H1 (cell line): ENCODE measurements around the gene ZFP64. TPM values are rescaled to one million over a fixed set of nuclear protein-coding genes. Genes with fewer than 3 reads are reported as not detected.

Source experiments
- CTCF ChIA-PET: fragments of 300-600 bp; sonication (Branson Sonifier 250); formaldehyde crosslinking; loops from one replicate; lab custom pipeline; 2021; ENCODE audit not compliant: partially characterized antibody; lab: Charles Lee
- POLR2A ChIA-PET: fragments of 300-600 bp; sonication (Branson Sonifier 250); formaldehyde crosslinking; loops from one replicate; lab custom pipeline; 2021; ENCODE audit warnings: inconsistent platforms; ENCODE audit not compliant: partially characterized antibody; lab: Charles Lee
- DNase-seq, 2 experiments: peaks; one replicate each; pipeline versions ENCODE4 v3.0.0 to v3.0.0-alpha.2; 2010 to 2022; ENCODE audit warnings: low spot score in 2 of 2, low read depth in 1 of 2, mixed read lengths in 1 of 2
- FAIRE-seq: peaks from 2 replicates; lab custom pipeline; 2011; peaks lifted over from hg19 to GRCh38; lab: Jason Lieb, UNC
- H2AFZ ChIP-seq: 2 replicates; pipeline ENCODE4 v1.8.1; 2012; ENCODE audit warnings: low read length, inconsistent platforms
- H2AK5ac ChIP-seq: 2 replicates; pipeline ENCODE4 v1.6.1; 2013; ENCODE audit warnings: low read depth, low read length
- H2BK120ac ChIP-seq: replicated peaks from 2 replicates; pipeline ENCODE3; 2013; ENCODE audit warnings: low read depth, low read length, inconsistent platforms
- H2BK12ac ChIP-seq: 2 replicates; pipeline ENCODE4 v1.6.1; 2013; ENCODE audit warnings: low read depth, low read length
- H2BK15ac ChIP-seq: 2 replicates; pipeline ENCODE4 v1.6.1; 2013; ENCODE audit warnings: low read length
- H2BK20ac ChIP-seq: 2 replicates; pipeline ENCODE4 v1.6.1; 2013; ENCODE audit warnings: low read length
- H2BK5ac ChIP-seq: 2 replicates; pipeline ENCODE4 v1.6.1; 2013; ENCODE audit warnings: low read depth, low read length
- H3K14ac ChIP-seq: 2 replicates; pipeline ENCODE4 v1.6.1; 2013; ENCODE audit warnings: inconsistent platforms; ENCODE audit not compliant: insufficient read length
- H3K18ac ChIP-seq: 2 replicates; pipeline ENCODE4 v1.6.1; 2013; ENCODE audit warnings: low read length; ENCODE audit errors: extremely low read depth
- H3K23ac ChIP-seq: 2 replicates; pipeline ENCODE4 v1.6.1; 2013; ENCODE audit warnings: inconsistent platforms; ENCODE audit not compliant: insufficient read length
- H3K23me2 ChIP-seq: 2 replicates; pipeline ENCODE4 v1.6.1; 2013; ENCODE audit warnings: low read depth, low read length
- H3K27ac ChIP-seq: 2 replicates; pipeline ENCODE4 v1.6.1; 2011; ENCODE audit warnings: low read depth, low read length, inconsistent platforms
- H3K27me3 ChIP-seq, 4 experiments: replicated peaks in 1 of 4; 1 replicate in 1 of 4; 2 replicates in 3 of 4; pipeline versions ENCODE4 v1.6.1 to v1.8.1; 2011 to 2013; ENCODE audit warnings: low read length in 3 of 4, mild to moderate bottlenecking in 3 of 4, inconsistent platforms in 2 of 4, mixed read lengths in 2 of 4, moderate library complexity in 1 of 4; ENCODE audit not compliant: control insufficient read depth in 3 of 4, insufficient read depth in 3 of 4; ENCODE audit errors: extremely low read depth in 1 of 4
- H3K36me3 ChIP-seq, 4 experiments: 2 replicates each; pipeline versions ENCODE4 v1.6.1 to v1.8.1; 2011 to 2013; ENCODE audit warnings: mild to moderate bottlenecking in 4 of 4, low read length in 3 of 4, moderate library complexity in 2 of 4, control low read depth in 1 of 4, inconsistent platforms in 1 of 4; ENCODE audit not compliant: insufficient read depth in 4 of 4, control insufficient read depth in 2 of 4
- H3K4ac ChIP-seq: replicated peaks from 2 replicates; pipeline ENCODE3; 2013; ENCODE audit warnings: low read length, low read depth, mixed read lengths, inconsistent platforms; ENCODE audit not compliant: insufficient read length
- H3K4me1 ChIP-seq, 4 experiments: replicated peaks in 1 of 4; 1 replicate in 1 of 4; 2 replicates in 3 of 4; pipeline versions ENCODE4 v1.6.1 to v1.8.1; 2011 to 2013; ENCODE audit warnings: low read length in 3 of 4, inconsistent platforms in 2 of 4, mixed read lengths in 1 of 4; ENCODE audit not compliant: insufficient read depth in 4 of 4, control insufficient read depth in 3 of 4
- H3K4me2 ChIP-seq, 2 experiments: 2 replicates each; pipeline versions ENCODE4 v1.6.1 to v1.8.1; 2011 to 2013; ENCODE audit warnings: low read depth in 2 of 2, low read length in 2 of 2, control low read depth in 1 of 2, inconsistent platforms in 1 of 2, mild to moderate bottlenecking in 1 of 2; ENCODE audit not compliant: insufficient read depth in 1 of 2
- H3K4me3 ChIP-seq, 4 experiments: fragments of 200-600, 300-600 bp in 1 of 4; sonication (generic), shearing (Covaris generic), sonication (Bioruptor Twin) in 1 of 4; 2 replicates each; pipeline versions ENCODE4 v1.5.1 to v1.8.1; 2011 to 2016; ENCODE audit warnings: low read length in 4 of 4, low read depth in 3 of 4, control low read depth in 2 of 4, inconsistent platforms in 2 of 4, mild to moderate bottlenecking in 2 of 4, mixed read lengths in 1 of 4, moderate library complexity in 1 of 4; ENCODE audit not compliant: insufficient read depth in 2 of 4; ENCODE audit errors: extremely low read depth in 1 of 4
- H3K56ac ChIP-seq: replicated peaks from 2 replicates; pipeline ENCODE3; 2013; ENCODE audit warnings: low read depth, mild to moderate bottlenecking, mixed read lengths, low read length, inconsistent platforms; ENCODE audit not compliant: insufficient read length
- H3K79me1 ChIP-seq: 2 replicates; pipeline ENCODE4 v1.6.1; 2013; ENCODE audit warnings: low read depth, low read length, control low read depth
- H3K79me2 ChIP-seq, 2 experiments: 2 replicates each; pipeline versions ENCODE4 v1.6.1 to v1.8.1; 2012 to 2013; ENCODE audit warnings: low read length in 2 of 2, mild to moderate bottlenecking in 2 of 2, inconsistent platforms in 1 of 2; ENCODE audit not compliant: insufficient read depth in 2 of 2, control insufficient read depth in 1 of 2
- H3K9ac ChIP-seq, 4 experiments: replicated peaks in 1 of 4; 1 replicate in 1 of 4; 2 replicates in 3 of 4; pipeline versions ENCODE4 v1.6.1 to v1.8.1; 2011 to 2013; ENCODE audit warnings: low read depth in 3 of 4, low read length in 3 of 4, control low read depth in 2 of 4, mild to moderate bottlenecking in 2 of 4, moderate library complexity in 2 of 4, inconsistent platforms in 1 of 4; ENCODE audit errors: extremely low read depth in 1 of 4
- H3K9me3 ChIP-seq, 2 experiments: 2 replicates each; pipeline versions ENCODE4 v1.6.1 to v1.8.1; 2012 to 2013; ENCODE audit warnings: mild to moderate bottlenecking in 2 of 2, moderate library complexity in 2 of 2, control low read depth in 1 of 2, inconsistent platforms in 1 of 2, low read depth in 1 of 2, low read length in 1 of 2, mixed read lengths in 1 of 2; ENCODE audit not compliant: insufficient read depth in 2 of 2
- H4K20me1 ChIP-seq, 2 experiments: replicated peaks in 1 of 2; 2 replicates each; pipeline versions ENCODE3 to v1.8.1; 2011 to 2013; ENCODE audit warnings: inconsistent platforms in 2 of 2, low read length in 2 of 2, mild to moderate bottlenecking in 1 of 2; ENCODE audit not compliant: insufficient read depth in 2 of 2, control insufficient read depth in 1 of 2
- H4K5ac ChIP-seq: 2 replicates; pipeline ENCODE4 v1.6.1; 2013; ENCODE audit warnings: low read length, low read depth, mixed read lengths, inconsistent platforms; ENCODE audit not compliant: insufficient read length
- H4K8ac ChIP-seq: 2 replicates; pipeline ENCODE4 v1.8.0; 2013; ENCODE audit warnings: mild to moderate bottlenecking, moderate library complexity, low read length, inconsistent platforms; ENCODE audit not compliant: insufficient read depth; ENCODE audit errors: extremely low read depth
- H4K91ac ChIP-seq: replicated peaks from 2 replicates; pipeline ENCODE3; 2013; ENCODE audit warnings: low read length, mixed read lengths, inconsistent platforms; ENCODE audit not compliant: insufficient read length
- ATF3 ChIP-seq: IDR thresholded peaks from 2 replicates; pipeline ENCODE4 v1.6.1; 2011; ENCODE audit warnings: low read depth, mild to moderate bottlenecking, low read length; ENCODE audit not compliant: insufficient read depth
- BACH1 ChIP-seq: IDR thresholded peaks from 2 replicates; pipeline ENCODE4 v1.6.1; 2012; ENCODE audit warnings: low read length, improper control_type of control experiment
- CBX8 ChIP-seq: fragments of 300-800, 300-1000 bp; sonication (generic); IDR thresholded peaks from 2 replicates; pipeline ENCODE4 v1.7.1; 2016; ENCODE audit warnings: low read depth, low read length, borderline replicate concordance
- CEBPB ChIP-seq: IDR thresholded peaks from 2 replicates; pipeline ENCODE4 v1.6.1; 2012; ENCODE audit warnings: low read depth, low read length
- CHD2 ChIP-seq: IDR thresholded peaks from 2 replicates; pipeline ENCODE4 v1.6.1; 2012; ENCODE audit warnings: low read length, improper control_type of control experiment
- EZH2 ChIP-seq: fragments of 200-600 bp; sonication (generic); IDR thresholded peaks from 2 replicates; pipeline ENCODE4 v1.7.1; 2012; ENCODE audit warnings: low read depth, mild to moderate bottlenecking, moderate library complexity, low read length, inconsistent platforms; ENCODE audit not compliant: severe bottlenecking
- HDAC6 ChIP-seq: IDR thresholded peaks from one replicate; pipeline ENCODE4 v1.7.1; 2012; ENCODE audit warnings: low read depth, mild to moderate bottlenecking, inconsistent platforms, low read length, moderate library complexity
- JUN ChIP-seq: IDR thresholded peaks from 2 replicates; pipeline ENCODE4 v1.6.1; 2011; ENCODE audit warnings: low read depth, mild to moderate bottlenecking, improper control_type of control experiment, low read length
- JUND ChIP-seq: IDR thresholded peaks from 2 replicates; pipeline ENCODE4 v1.6.1; 2011; ENCODE audit warnings: mild to moderate bottlenecking, improper control_type of control experiment, low read length
- NRF1 ChIP-seq: IDR thresholded peaks from 2 replicates; pipeline ENCODE4 v1.6.1; 2011; ENCODE audit warnings: mild to moderate bottlenecking, low read depth, low read length, improper control_type of control experiment
- RFX5 ChIP-seq: IDR thresholded peaks from 2 replicates; pipeline ENCODE4 v1.6.1; 2011; ENCODE audit warnings: low read depth, low read length, improper control_type of control experiment, borderline replicate concordance
- SIX5 ChIP-seq: IDR thresholded peaks from 2 replicates; pipeline ENCODE4 v1.6.1; 2011; ENCODE audit warnings: mild to moderate bottlenecking, low read depth, low read length
- SP2 ChIP-seq: IDR thresholded peaks from 2 replicates; pipeline ENCODE4 v1.6.1; 2012; ENCODE audit warnings: mild to moderate bottlenecking, low read length, inconsistent platforms
- YY1 ChIP-seq: IDR thresholded peaks from 2 replicates; pipeline ENCODE4 v1.6.1; 2011; ENCODE audit warnings: low read depth, mild to moderate bottlenecking, low read length
- WGBS, 2 experiments: shearing (Covaris generic) in 1 of 2; methylation state at CpG; one replicate each; pipeline versions ENCODE4 v1.1.6 to v1.1.7; 2013 to 2015; ENCODE audit warnings: low lambda C conversion rate in 2 of 2, mixed read lengths in 2 of 2, inconsistent platforms in 1 of 2, low coverage in 1 of 2, missing lambda C conversion rate in 1 of 2; ENCODE audit not compliant: insufficient replicate concordance in 2 of 2, insufficient coverage in 1 of 2, insufficient read length in 1 of 2; ENCODE audit errors: extremely low coverage in 1 of 2, missing lambda C conversion rate in 1 of 2; 5-methylcytosine and 5-hydroxymethylcytosine counted together
- polyA plus RNA-seq, 7 experiments: library from polyadenylated mRNA; depleted of rRNA in 3 of 7; stranded (reverse) in 5 of 7; unstranded in 2 of 7; fragments of >200 nt in 5 of 7; fragments of 200-250 nt in 2 of 7; gene quantifications; 1 replicate in 5 of 7; 2 replicates in 1 of 7; 4 replicates in 1 of 7; pipeline versions ENCODE4 v1.2.1 to v1.2.3, GENCODE V29; 2011 to 2013; ENCODE audit warnings: missing spikeins in 2 of 7, mixed read lengths in 2 of 7
- total RNA-seq: library from RNA; stranded (reverse); fragmentation: NEBNext Ultra II Directional; extraction: Animal tissue kit (Norgen Biotek cat#: 25700); gene quantifications from 2 replicates; pipeline ENCODE4 v1.2.1, GENCODE V29; 2021

ZFP64 gene
- total and polyA plus RNA-seq, 2 of the 8 experiments (the other 6 are each of a cell fraction or from before 2014, with no cell fraction given) = 25.3 to 43.7 TPM

- TF ChIP-seq CBX8 (no peak), HDAC6 (no peak), RFX5 (no peak), SIX5 (no peak), SP2 (no peak), NRF1 (no peak), EZH2 (no peak), ATF3 (no peak), CHD2 (no peak), JUND (no peak), BACH1 (no peak), YY1 (no peak), JUN (no peak), CEBPB (no peak)
These were observed 81.1 kb downstream of the ZFP64 start for GRCh38 chr20:52110456-52110855.

More at GRCh38 chr20:52110456-52110855, 81.1 kb downstream of the ZFP64 start:
- no peak overlapping the region for H2BK15ac ChIP-seq
- CTCF ChIA-PET = interaction anchor here (0.6 to 1.9 kb wide), 4 partner anchors 17 to 57 kb away, joined by 3 to 4 read pairs (median 3); no protein-coding TSS in a partner anchor
- no peak overlapping the region for H3K27ac ChIP-seq
- no peaks in the 10 kb centered on the region for H3K79me2 ChIP-seq
- H2BK120ac ChIP-seq = no peak overlapping the region
- peaks cover 8% of the 10 kb centered on the region; the same call in 1 of the 2 replicates for H3K23me2 ChIP-seq
- POLR2A ChIA-PET = no interaction called here
- H3K14ac ChIP-seq = no peak overlapping the region
- no peak overlapping the region for H2BK20ac ChIP-seq
- no peak overlapping the region for H3K4me3 ChIP-seq
- no peak overlapping the region for H3K18ac ChIP-seq
- no peak for FAIRE-seq
- H3K56ac ChIP-seq = no peak overlapping the region
- H4K5ac ChIP-seq = no peak overlapping the region
- no peaks in the 10 kb centered on the region for H4K20me1 ChIP-seq
- H3K4ac ChIP-seq = no peak overlapping the region
- no peak overlapping the region for H2AK5ac ChIP-seq
- peaks cover 0 to 1% (median 0%) of the 10 kb centered on the region in 4 experiments; a peak in 2 of 7 replicates for H3K4me1 ChIP-seq
- no peak overlapping the region for H2BK5ac ChIP-seq
- no peaks in the 10 kb centered on the region for H3K9me3 ChIP-seq
- no peak overlapping the region for H3K4me2 ChIP-seq
- no peak for DNase-seq
- WGBS, 2 experiments = 97% methylated on average over 6 of the region's 6 CpGs; no CpG with 5 or more reads in 1 of the 2 experiments
- peaks cover 0 to 6% (median 2%) of the 10 kb centered on the region in 4 experiments; a peak in 2 of 7 replicates for H3K27me3 ChIP-seq
- H3K9ac ChIP-seq = no peak overlapping the region
- no peak overlapping the region for H4K8ac ChIP-seq
- no peaks in the 10 kb centered on the region for H3K36me3 ChIP-seq
- no peak overlapping the region for H4K91ac ChIP-seq
- no peak overlapping the region for H2BK12ac ChIP-seq
- H3K79me1 ChIP-seq = no peaks in the 10 kb centered on the region
- no peak overlapping the region for H2AFZ ChIP-seq
- H3K23ac ChIP-seq = no peak overlapping the region
